Measurements from ENCODE around the gene GATAD2A. TPM values are rescaled to one million over a fixed set of nuclear protein-coding genes. Genes with fewer than 3 reads are reported as not detected.

The GATAD2A gene
- total and polyA plus RNA-seq, 4 donors: 7.1 to 23.7 (median 18.2) TPM

- TF ChIP-seq SP1 (IDR thresholded peaks at IDR 0.05) (no peak), CTCF (IDR thresholded peaks at IDR 0.05; ENCODE audit: low read depth, low read length, missing input control) (no peak), YY1 (IDR thresholded peaks at IDR 0.05) (no peak), RXRA (IDR thresholded peaks at IDR 0.05) (no peak), FOXA1 (IDR thresholded peaks at IDR 0.05) (no peak), NR2F2 (IDR thresholded peaks at IDR 0.05) (no peak), ATF3 (IDR thresholded peaks at IDR 0.05) (no peak), HNF4G (IDR thresholded peaks at IDR 0.05) (no peak), ZBTB33 (IDR thresholded peaks at IDR 0.05) (no peak), FOXA2 (IDR thresholded peaks at IDR 0.05) (no peak), GABPA (IDR thresholded peaks at IDR 0.05 in 1 of 2, conservative IDR thresholded peaks at IDR 0.05 in 1 of 2) (no peak)
- TF ChIP-seq, protein P1, sequence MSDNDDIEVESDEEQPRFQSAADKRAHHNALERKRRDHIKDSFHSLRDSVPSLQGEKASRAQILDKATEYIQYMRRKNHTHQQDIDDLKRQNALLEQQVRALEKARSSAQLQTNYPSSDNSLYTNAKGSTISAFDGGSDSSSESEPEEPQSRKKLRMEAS (IDR thresholded peaks at IDR 0.05): no peak
- H3K4me3 ChIP-seq (ENCODE audit: low read depth in 1 of 3, low read length in 3 of 3): no peak overlapping the region
- H3K9ac ChIP-seq (ENCODE audit: low read depth in 1 of 2, low read length in 2 of 2): no peak overlapping the region
- H3K9me3 ChIP-seq (ENCODE audit: control insufficient read depth in 4 of 4, low read length in 3 of 4): peaks cover 0 to 3% (median 0%) of the 10 kb centered on the region in 4 donors
- peaks cover 0 to 9% (median 6%) of the 10 kb centered on the region in 4 donors for H3K4me1 ChIP-seq (ENCODE audit: control insufficient read depth in 4 of 4, insufficient read depth in 4 of 4, low read length in 3 of 4)
- no peak overlapping the region for H3K27ac ChIP-seq (ENCODE audit: low read depth in 1 of 2, low read length in 2 of 2)
- H3K27me3 ChIP-seq (ENCODE audit: control insufficient read depth in 4 of 4, insufficient read depth in 4 of 4, low read length in 3 of 4): peaks cover 0 to 8% (median 2%) of the 10 kb centered on the region in 4 donors
- WGBS: 87% methylated on average over 16 of the region's 16 CpGs
- H3K36me3 ChIP-seq (ENCODE audit: control insufficient read depth in 4 of 4, insufficient read depth in 3 of 4, low read depth in 1 of 4, low read length in 3 of 4): no peaks in the 10 kb centered on the region
- no peak for DNase-seq (ENCODE audit: low spot score)
Measured at GRCh38 chr19:19541616-19542015, 136.1 kb downstream of the GATAD2A start.

DNA sequence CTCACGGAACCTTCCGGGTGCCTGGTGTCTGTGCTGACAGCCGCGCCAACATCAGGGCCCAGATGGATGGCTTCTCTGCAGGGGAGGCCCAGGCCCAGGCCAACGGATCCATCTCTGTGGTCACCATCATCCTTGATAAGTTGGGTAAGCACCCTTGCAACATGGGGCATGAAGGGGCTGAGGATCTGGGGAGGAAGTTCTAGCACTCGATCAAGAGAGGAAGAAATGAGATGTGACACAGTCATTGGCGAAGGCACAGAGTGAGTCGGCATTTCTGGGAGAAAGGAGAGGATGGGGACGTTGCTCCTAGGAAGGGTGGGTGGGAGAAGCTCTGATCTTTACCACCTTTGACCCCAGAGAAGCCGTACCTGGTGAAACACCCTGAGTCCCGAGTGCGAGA lies 137.0 kb downstream of the GATAD2A start:
- Histone ChIP-seq H3K4me3 (ENCODE audit: low read depth in 1 of 3, low read length in 3 of 3) (no peak overlapping the region), H3K27me3 (ENCODE audit: control insufficient read depth in 4 of 4, insufficient read depth in 4 of 4, low read length in 3 of 4) (peaks cover 0 to 8% (median 2%) of the 10 kb centered on the region in 4 donors), H3K36me3 (ENCODE audit: control insufficient read depth in 4 of 4, insufficient read depth in 3 of 4, low read depth in 1 of 4, low read length in 3 of 4) (no peaks in the 10 kb centered on the region), H3K27ac (ENCODE audit: low read depth in 1 of 2, low read length in 2 of 2) (no peak overlapping the region), H3K9me3 (ENCODE audit: control insufficient read depth in 4 of 4, low read length in 3 of 4) (peaks cover 0 to 3% (median 0%) of the 10 kb centered on the region in 4 donors), H3K9ac (ENCODE audit: low read depth in 1 of 2, low read length in 2 of 2) (no peak overlapping the region), H3K4me1 (ENCODE audit: control insufficient read depth in 4 of 4, insufficient read depth in 4 of 4, low read length in 3 of 4) (peaks cover 0 to 9% (median 6%) of the 10 kb centered on the region in 4 donors)
- WGBS: 77% methylated on average over 12 of the region's 12 CpGs
- no peak for DNase-seq (ENCODE audit: low spot score)
- TF ChIP-seq GABPA (IDR thresholded peaks at IDR 0.05 in 1 of 2, conservative IDR thresholded peaks at IDR 0.05 in 1 of 2) (no peak), FOXA1 (IDR thresholded peaks at IDR 0.05) (no peak)

- peaks cover 0 to 6% (median 2%) of the 10 kb centered on the region in 4 donors for H3K27me3 ChIP-seq (ENCODE audit: control insufficient read depth in 4 of 4, insufficient read depth in 4 of 4, low read length in 3 of 4)
- TF ChIP-seq FOXA1 (IDR thresholded peaks at IDR 0.05): no peak
- TF ChIP-seq ZBTB33 (IDR thresholded peaks at IDR 0.05): no peak
- TF ChIP-seq HNF4G (IDR thresholded peaks at IDR 0.05): no peak
- TF ChIP-seq RXRA (IDR thresholded peaks at IDR 0.05): no peak
- peaks cover 0 to 3% (median 0%) of the 10 kb centered on the region in 4 donors for H3K9me3 ChIP-seq (ENCODE audit: control insufficient read depth in 4 of 4, low read length in 3 of 4)
- H3K4me3 ChIP-seq (ENCODE audit: low read depth in 1 of 3, low read length in 3 of 3): no peak overlapping the region
- H3K4me1 ChIP-seq (ENCODE audit: control insufficient read depth in 4 of 4, insufficient read depth in 4 of 4, low read length in 3 of 4): peaks cover 0 to 9% (median 5%) of the 10 kb centered on the region in 4 donors
- no peaks in the 10 kb centered on the region for H3K36me3 ChIP-seq (ENCODE audit: control insufficient read depth in 4 of 4, insufficient read depth in 3 of 4, low read depth in 1 of 4, low read length in 3 of 4)
- no peak for DNase-seq (ENCODE audit: low spot score)
- WGBS: 95% methylated on average over 13 of the region's 13 CpGs
- H3K27ac ChIP-seq (ENCODE audit: low read depth in 1 of 2, low read length in 2 of 2): no peak overlapping the region
- no peak overlapping the region for H3K9ac ChIP-seq (ENCODE audit: low read depth in 1 of 2, low read length in 2 of 2)
Measured at GRCh38 chr19:19543101-19543500, 137.6 kb downstream of the GATAD2A start.
